Endometrial microvascular endothelial cells (primary cell): ENCODE measurements around the gene PNRC1. TPM values are rescaled to one million over a fixed set of nuclear protein-coding genes. Genes with fewer than 3 reads are reported as not detected.
"Not testable (repeated sequence)": the region's sequence is repeated elsewhere in the genome, so short reads cannot be mapped to it uniquely, and the experiment has no call there.

Source experiments
- in situ Hi-C: cut with HindIII; loops from 2 replicates; pipeline ENCODE4 v1.10.0; 2017; ENCODE audit warnings: low sequenced_read_pairs, low pct_unique_long_range_greater_than_20kb; ENCODE audit errors: inconsistent ontology term
- total RNA-seq: library from RNA; depleted of rRNA; stranded (reverse); fragments of >200 nt; gene quantifications from one replicate; pipeline ENCODE4 v1.2.3, GENCODE V29; 2015; ENCODE audit errors: inconsistent ontology term

PNRC1 gene
- total RNA-seq, 1 donor from 2014 or later, result 40.2 TPM

GRCh38 chr6:89084954-89085353 is 4.4 kb downstream of the PNRC1 start:
- in situ Hi-C loops, result no loop called here

- in situ Hi-C loops, result no loop called here
These were observed 5.1 kb downstream of the PNRC1 start for GRCh38 chr6:89085409-89086205.

- in situ Hi-C loops, result no loop called here
These were observed 7.3 kb downstream of the PNRC1 start for GRCh38 chr6:89087881-89088280.

GRCh38 chr6:89098461-89098860 is 17.9 kb downstream of the PNRC1 start:
- in situ Hi-C loops, result no loop called here

- in situ Hi-C loops, result no loop called here
These were observed 19.6 kb downstream of the PNRC1 start for GRCh38 chr6:89100114-89100513.

- in situ Hi-C loops, result no loop called here
These were observed 29.7 kb downstream of the PNRC1 start for GRCh38 chr6:89110284-89110683.

- in situ Hi-C loops, result no loop called here
These were observed 31.4 kb downstream of the PNRC1 start for GRCh38 chr6:89111933-89112332.

- in situ Hi-C loops, result no loop called here
These were observed 36.2 kb downstream of the PNRC1 start for GRCh38 chr6:89116702-89117101.

GRCh38 chr6:89117211-89118108 is 36.9 kb downstream of the PNRC1 start, which contains the start of gene SRSF12:
Gene SRSF12 (minus strand): TSS chr6:89118071. CDS start chr6:89117887, 184 bp downstream.
- in situ Hi-C loops, result no loop called here

- in situ Hi-C loops, result no loop called here
These were observed 38.4 kb downstream of the PNRC1 start for GRCh38 chr6:89118931-89119330.

- in situ Hi-C loops, result no loop called here
These were observed 39.8 kb downstream of the PNRC1 start for GRCh38 chr6:89120371-89120770.

- in situ Hi-C loops, result no loop called here
These were observed 41.4 kb downstream of the PNRC1 start for GRCh38 chr6:89121934-89122333.

- in situ Hi-C loops, result no loop called here
These were observed 42.1 kb downstream of the PNRC1 start for GRCh38 chr6:89122625-89123024.

- in situ Hi-C loops, result not testable (repeated sequence)
These were observed 47.7 kb downstream of the PNRC1 start for GRCh38 chr6:89128256-89128671.

GRCh38 chr6:89131599-89131998 is 51.0 kb downstream of the PNRC1 start:
- in situ Hi-C loops, result no loop called here

GRCh38 chr6:89132057-89132456 is 51.5 kb downstream of the PNRC1 start:
- in situ Hi-C loops, result no loop called here

- in situ Hi-C loops, result no loop called here
These were observed 53.4 kb downstream of the PNRC1 start for GRCh38 chr6:89133981-89134380.

GRCh38 chr6:89134723-89135122 is 54.2 kb downstream of the PNRC1 start:
- in situ Hi-C loops, result no loop called here
